Kasumi-1 (cell line): ENCODE measurements around the gene GSG1L.
A peak's percentile ranks its signal among the peaks of the same experiment; 100 is the strongest.
"Not testable (repeated sequence)": the region's sequence is repeated elsewhere in the genome, so short reads cannot be mapped to it uniquely, and the experiment has no call there.

Experiments used
- DNase-seq, 2 experiments: peaks; one replicate each; lab custom pipeline; 2025; lab: John Stamatoyannopoulos, UW

GSG1L gene

DNA sequence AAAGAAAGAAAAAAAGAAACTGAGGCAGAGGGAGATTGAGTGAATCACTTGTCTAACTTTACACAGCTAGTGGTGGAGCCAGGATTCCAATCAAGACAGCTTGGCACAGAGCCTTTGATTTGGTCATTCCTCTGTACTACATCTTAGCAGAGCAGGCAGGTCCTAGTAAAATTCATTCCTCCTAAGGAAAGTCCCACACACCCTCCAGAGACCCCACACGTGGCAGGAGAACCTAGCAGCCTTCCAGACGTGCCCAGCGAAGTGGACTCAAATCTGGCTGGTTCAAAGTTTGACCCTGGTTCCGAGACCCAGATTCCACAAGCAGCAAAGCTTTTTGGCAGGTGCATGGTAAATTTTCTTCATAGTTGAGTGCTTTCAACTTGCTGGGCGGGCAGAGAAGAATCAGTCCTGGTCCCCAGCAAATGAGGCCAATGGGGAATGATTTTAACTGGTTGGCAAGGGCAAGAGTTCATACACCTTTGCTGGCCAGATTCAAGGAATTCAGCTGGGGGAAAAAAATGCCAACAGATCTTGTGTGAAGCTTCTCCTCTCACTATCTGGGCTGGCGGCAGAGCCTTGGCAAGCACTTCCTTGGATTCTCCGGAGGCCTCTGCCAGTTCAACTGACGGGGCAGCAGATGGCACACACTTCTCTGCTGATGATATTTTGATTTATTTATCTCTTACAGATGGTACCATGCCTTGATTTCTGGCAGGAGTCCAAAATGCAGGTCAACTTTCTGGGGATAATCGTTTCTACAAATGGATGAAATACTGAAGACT lies 82.4 kb downstream of the GSG1L start:
- no peak for DNase-seq

DNA sequence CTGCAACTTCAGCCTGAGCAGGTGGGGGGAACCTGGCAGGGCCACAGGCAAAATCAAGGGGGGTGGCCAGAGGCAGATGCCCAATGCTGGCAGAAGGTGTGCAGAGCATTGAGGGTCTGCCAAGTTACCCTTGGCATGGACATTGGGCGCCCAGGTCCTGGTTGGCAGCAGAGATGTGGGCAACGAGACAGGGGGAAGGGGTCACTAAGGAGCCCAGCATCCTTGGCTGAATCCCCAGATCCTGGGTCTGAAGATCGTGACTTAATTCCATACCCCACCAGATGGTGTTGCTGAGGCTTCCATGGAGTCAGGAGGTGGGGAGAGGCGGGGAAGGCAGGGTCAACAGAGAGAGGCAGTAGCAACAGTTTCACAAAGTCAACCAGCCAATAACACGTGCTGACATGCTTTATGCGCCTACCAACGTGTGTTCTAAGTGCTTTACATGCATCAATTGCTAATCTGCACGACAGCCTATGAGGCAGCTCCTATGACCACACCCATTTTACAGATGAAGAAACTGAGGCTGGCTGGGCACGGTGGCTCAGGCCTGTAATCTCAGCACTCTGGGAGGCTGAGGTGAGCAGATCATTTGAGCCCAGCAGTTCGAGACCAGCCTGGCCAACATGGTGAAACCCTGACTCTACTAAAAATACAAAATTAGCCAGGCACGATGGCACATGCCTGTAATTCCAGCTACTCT lies 83.3 kb downstream of the GSG1L start:
- DNase-seq = no peak

DNA sequence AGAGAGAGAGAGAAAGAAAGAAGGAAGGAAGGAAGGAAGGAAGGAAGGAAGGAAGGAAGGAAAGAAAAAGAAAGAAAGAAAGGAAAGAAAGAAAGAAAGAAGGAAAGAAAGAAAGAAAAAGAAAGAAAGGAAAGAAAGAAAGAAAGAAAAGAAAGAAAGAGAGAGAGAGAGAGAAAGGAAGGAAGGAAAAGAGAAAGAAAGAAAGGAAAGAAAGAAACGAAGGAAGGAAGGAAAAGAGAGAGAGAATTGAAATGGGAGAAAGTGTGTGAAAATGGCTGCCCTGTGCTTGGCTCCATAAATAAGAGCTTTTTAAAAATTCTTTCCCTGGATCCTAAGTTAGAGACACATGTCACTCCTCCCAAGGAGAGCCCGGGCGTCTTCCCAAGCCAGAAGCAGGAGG lies 83.8 kb downstream of the GSG1L start:
- DNase-seq = not testable (repeated sequence)

DNA sequence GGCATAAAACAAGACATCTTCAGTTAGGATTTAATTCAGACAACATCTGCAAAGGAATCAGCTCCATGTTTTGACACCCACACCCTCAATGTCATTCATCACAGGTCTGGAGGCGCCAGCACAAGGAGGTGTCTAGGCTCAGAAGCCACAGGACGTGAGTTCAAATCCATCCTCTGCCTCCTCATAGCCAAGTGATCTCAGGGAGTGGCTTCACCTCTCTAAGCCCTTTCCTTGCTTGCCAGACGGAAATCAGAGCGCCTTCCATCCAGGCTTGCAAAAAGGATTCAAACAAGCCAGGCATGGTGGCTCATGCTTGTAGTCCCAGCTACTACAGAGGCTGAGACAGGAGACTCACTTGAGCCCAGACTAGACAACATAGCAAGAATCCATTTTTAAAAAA lies 84.6 kb downstream of the GSG1L start:
- DNase-seq = no peak

DNA sequence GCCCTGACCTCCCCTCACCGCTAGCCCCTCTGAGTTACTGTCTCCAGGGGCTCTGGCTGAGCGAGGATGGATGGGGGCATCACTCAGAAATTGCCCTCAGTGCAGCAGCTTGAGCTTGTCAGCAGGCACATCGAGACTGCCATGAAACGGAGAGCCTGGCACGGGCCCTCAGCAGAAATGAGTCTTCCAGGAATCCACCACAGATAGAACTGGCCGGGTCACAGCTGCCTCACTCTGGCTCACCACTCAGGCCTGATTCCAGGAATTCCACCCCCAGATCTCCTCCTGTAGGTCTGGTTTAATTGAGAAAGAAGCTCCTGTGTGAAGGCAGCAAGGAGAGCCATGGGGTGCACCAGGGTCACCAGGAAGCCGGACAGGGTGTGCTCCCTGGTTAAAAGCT lies 85.5 kb downstream of the GSG1L start:
- DNase-seq = no peak

DNA sequence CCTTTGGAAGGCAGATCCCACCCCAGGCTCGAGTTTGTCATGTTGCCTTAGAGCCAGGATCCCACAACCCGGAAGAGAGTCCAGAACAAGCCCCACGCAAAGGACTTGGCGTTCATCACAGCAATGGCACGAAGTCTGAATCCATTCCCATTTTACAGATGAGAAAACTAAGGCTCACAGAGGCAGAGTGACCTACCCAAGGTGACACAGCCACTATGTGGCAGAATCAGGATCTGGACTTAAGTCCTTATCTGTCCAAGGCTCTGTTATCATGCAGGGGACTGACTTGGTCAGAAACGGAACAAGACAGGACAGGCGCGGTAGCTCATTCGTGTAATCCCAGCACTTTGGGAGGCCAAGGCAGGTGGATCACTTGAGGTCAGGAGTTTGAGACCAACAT lies 86.5 kb downstream of the GSG1L start:
- DNase-seq = no peak

DNA sequence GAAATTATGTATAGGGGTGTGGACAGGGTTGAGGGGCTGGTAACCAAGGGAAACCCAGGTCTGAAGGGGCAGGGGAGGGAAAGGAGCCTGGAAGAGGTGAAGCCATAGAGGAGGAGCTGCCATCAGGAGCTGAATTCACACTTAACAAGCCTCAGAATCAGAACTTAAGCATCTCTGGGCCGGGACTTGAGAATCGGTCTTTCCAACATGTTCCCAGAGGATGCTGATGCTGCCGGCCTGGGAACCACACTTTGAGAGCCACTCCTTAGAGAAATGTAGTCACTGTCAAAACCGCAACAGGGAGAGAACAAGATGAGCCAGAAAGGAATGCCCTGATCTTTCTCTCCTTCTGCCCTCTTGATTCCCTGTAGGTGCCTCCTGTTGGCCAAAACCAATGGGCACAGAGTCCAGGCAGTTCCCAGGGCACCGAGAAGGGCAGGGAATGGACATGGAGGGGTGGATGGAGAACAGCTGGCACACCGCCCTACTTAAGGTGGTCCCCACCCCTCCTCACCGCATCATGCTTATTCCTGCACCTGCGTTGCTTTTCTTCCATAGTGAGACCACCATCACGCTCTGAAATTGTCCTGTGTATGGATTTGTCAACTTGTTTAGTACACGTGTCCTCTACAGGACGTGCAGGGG lies 88.5 kb downstream of the GSG1L start:
- no peak for DNase-seq

DNA sequence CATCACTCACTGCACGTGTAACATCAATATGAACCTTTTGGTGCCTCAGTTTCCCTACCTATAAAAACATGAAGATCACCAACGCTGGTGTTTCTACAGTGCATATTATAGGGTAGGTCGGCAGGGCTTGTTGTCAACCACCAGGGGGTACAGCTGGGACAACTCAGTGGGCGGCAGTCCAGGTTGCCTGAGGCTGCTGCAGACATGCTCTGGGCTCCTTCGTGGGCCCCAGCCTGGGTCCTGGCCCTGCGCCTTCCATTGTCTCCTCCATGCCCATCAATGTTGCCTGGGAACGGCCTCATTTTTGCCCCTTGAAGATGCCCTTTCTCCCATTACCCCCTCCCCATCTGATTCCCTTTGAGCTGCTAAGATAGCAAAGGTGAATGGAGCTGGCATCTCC lies 89.8 kb downstream of the GSG1L start:
- DNase-seq = no peak

DNA sequence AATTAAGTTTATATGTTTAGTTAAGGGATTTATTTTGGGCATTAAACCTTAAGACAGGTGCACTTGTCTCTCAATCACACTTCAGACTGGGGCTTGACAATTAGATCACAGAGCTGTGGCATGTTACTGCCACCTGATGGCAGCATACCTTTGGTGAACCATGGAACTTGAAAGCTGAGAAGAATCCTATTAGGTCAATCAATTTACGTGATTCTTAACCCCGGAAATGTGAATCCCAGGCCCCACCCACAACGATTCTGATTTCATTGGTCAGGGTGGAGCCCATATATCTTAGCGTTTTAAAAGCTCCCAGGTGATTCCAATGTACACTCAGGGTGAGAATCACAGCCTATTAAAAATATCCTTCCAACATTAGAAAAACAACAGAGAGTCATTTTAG lies 91.0 kb downstream of the GSG1L start:
- peak; percentile 1 to 2 for DNase-seq

DNA sequence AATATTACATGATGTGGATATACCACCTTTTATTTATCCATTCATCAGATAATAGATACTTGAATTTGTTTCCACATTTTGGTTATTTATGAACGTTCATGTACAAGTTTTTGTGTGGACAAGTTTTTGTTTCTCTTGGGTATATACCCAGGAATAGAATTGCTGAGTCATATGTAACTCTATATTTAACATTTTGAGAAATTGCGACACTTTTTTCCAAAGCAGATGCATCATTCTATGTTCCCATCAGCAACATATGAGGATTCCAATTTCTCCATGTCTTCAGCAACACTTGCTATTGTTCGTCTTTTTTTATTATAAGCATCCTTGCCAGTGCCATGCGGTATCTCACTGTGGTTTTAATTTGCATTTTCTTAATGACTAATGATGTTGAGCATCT lies 93.9 kb downstream of the GSG1L start:
- no peak for DNase-seq

DNA sequence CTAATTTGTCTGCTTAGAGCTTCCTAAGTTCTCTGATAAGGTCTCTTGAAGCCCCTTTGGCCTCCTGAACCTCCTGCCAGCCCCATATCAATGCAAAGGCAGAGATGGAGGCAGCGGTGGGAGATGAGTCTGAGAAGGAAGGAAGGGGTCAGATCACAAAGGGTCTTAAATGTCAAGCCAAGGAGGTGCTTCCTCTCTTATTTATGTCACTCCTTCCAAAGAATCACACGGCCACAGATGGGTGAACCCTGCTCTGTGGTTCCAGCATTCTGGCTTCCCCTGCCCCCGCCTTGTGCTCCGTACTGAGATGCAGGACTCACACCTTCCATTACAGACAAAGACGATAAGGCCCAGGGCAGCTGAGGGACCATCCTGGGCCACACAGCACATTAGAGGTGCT lies 96.3 kb downstream of the GSG1L start:
- DNase-seq = no peak

DNA sequence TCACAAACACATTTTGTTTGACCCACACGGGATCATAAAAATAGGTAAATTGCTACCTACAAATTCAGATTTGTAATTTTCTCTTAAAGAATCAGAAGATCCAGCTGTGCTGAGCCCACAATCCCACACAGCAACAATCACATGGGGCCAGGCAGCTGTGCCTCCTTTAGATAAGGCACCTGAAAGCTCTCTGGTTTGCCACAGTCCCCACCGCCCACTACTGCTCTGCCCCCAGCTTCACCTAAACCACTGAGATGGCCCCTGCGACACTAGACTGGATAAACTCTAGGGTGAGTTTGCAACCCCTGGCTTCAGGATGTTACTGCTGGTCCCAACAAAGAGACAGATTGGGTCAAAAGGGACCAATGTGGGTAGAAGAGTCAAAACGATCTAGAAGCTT lies 96.8 kb downstream of the GSG1L start:
- DNase-seq = no peak

DNA sequence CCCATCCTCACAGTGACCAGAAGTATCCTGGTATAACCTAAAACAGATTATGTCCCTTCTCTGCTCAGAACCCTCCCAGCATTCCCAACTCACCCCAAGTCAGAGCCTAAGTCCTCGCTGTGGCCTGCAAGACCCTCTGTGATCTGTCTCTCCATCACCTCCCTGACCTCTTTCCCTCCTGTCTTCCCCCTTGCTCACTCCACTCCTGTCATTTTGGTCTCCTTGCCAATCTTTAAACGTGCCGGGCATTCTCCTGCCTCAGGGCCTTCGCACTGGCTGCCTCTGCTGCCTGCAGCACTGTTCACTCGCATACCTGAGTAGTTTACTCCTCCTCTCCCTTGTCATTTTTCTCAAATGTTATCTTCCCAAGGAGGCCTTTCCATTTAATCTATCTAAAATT lies 97.7 kb downstream of the GSG1L start:
- no peak for DNase-seq

DNA sequence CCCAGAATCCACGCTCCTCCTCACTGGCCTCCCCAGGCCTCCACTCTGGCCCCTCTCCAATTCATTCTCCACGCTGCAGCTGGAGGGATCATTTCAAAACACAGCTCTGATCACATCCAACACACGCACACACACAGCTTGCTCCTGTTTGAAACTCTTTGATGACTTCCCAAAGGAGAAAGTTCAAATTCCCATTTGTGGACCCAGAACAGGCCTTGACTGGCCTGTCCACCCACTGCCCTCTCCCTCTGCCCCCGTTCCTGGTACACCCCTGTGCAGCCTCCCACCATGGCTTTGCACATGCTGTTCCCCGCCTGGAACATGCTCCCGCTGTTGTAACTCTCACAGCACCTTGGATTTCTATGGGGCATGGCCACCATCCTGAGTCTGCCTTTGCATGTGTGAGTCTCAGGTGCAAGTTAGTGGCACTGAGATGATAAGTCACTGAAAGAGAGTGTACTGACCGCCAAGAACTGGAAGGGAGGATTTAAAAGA lies 100.0 kb downstream of the GSG1L start:
- DNase-seq = no peak

DNA sequence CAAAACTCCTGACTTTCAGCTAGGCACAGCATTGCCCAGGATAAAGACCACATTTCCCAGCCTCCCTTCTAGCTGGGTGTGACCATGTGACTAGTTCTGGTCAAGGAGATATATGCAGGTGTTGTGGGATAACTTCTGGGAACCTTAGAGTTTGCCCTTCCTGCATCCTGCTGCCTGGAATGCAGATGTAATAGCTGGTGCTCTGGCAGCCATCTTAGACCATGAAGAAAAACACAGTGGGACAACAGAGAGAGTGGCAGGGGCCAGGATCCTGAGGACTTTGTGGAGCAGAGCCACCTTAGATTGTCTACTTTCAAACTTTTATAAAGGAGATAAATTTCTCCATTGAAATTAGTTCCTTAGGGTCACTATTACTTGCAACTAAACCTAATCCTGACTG lies 101.3 kb downstream of the GSG1L start:
- no peak for DNase-seq

DNA sequence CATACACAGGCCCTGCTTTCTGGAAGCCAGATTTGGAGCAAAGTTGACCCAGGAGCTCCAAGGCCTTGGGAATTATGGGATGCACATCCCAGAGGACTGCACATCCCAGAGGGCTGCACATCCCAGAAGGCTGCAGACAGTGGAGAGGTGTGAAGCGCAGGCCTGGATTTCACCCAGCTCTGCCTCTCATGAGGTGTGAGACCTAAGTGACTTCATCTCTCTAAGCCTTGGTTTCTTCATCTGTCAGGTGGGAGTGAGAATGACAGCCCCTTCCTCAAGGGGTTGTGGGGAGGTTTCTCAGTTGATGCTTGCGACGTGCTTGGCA lies 102.3 kb downstream of the GSG1L start:
- DNase-seq = no peak

DNA sequence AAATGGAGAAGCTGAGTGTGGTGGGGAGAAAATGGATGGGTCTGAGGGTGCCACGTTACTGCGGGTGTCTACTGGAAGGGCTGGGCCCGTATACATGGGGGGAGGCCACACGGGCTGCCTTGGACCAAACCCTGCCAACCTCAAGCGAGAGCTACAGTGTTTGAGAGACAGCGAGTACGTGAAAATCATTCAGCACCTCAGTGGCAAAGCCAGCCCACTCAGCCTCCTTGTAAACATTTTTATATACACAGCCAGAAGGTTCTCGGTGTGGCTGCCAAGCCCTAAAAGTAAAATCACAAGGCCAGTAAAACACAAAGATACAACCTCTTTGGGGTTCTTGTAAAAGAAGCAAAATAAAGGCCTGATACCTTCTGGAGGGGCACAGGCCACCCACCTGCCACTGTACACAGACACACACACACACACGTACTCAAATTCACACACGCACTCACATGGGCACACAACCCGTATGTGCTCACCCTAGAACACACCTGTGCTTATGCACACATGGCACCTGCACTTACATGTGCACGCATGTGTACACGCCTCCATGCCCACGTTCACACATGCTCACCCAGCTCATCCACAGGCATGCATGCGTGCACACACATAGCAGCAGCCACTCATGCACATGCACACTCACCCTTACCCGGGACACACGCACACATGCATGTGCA lies 102.8 kb downstream of the GSG1L start:
- no peak for DNase-seq

DNA sequence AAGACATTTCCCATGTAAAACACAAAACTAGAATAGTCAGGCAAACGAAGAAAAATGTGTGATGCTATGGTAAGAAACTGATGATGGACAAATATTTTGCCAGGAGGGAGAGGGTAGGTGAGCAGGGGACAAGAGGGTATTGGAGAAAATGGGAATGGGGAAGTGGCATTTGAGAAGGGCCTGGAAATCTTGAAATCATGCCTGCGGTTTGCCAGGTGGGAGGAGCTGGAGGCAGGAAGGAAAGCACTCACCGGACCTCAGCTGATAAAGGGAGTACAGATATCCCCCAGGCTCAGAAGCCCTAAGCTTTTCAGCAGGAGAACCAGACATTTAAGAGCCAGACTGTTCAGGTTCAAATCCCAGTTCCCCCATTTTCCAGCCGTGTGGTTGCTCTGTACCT lies 103.6 kb downstream of the GSG1L start:
- no peak for DNase-seq

DNA sequence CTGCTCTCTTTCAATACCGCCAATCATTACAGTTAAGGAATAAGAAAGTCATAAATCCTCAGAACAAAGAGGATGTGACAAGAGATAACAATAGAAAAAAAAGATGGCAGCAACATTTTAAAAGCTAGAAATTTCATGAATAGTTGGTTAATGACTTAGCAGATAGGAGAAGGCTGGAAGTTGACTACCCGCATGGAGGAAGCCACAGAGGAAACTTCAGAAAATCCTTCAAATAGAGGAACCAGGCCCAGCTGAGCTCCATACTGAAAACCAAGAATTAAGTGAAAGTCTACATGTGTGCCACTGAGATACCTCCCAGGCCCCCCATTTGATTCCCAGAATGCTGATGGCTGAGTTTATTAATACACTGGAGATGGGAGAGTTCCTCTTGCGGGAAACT lies 109.3 kb downstream of the GSG1L start:
- no peak for DNase-seq

DNA sequence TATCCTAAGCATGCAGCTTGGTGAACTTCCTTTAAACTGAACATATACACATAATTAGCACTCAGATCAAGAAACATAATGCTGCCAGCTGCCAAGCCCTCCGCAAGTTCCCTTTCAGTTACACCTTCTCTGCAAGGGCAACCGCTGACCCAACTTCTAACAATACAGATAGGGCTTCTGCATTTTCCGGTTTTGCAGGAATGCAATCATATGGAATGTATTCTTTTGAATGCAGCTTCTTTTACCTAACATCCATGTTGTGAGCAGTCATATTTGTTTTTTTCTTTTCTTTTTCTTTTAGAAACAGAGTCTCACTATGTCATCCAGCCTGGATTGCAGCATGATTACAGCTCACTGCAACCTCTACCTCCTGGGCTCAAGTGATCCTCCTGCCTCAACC lies 110.7 kb downstream of the GSG1L start:
- no peak for DNase-seq

DNA sequence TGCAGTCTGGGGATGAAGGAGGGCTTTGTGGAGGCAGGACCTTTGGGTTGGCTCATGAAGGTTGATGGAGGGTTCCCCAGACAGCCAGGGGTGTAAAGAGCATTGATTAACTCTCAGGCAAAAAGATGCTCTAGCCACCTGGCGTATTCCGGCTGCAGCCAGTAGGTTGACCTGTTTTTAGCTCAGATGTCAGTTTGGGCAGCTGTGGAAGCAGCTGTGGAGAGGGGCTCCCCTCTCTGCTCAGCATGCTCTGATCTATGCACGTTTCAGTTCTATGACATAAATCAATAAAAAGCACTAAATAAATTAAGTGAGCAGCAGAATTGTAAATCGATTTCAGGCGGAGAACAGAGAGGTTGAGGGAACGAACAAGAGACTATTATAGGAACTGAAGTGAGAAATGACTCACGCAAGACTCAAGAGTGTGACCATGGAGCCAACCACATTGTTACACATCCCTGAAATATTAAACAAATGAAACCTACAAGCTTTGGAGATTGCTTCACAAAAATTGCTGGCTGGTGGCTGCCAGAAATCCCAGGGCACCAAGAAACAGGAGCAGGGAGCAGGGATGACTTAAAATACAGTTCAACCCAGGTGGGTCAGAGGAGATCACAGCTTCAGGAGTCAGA lies 111.9 kb downstream of the GSG1L start:
- DNase-seq = no peak

DNA sequence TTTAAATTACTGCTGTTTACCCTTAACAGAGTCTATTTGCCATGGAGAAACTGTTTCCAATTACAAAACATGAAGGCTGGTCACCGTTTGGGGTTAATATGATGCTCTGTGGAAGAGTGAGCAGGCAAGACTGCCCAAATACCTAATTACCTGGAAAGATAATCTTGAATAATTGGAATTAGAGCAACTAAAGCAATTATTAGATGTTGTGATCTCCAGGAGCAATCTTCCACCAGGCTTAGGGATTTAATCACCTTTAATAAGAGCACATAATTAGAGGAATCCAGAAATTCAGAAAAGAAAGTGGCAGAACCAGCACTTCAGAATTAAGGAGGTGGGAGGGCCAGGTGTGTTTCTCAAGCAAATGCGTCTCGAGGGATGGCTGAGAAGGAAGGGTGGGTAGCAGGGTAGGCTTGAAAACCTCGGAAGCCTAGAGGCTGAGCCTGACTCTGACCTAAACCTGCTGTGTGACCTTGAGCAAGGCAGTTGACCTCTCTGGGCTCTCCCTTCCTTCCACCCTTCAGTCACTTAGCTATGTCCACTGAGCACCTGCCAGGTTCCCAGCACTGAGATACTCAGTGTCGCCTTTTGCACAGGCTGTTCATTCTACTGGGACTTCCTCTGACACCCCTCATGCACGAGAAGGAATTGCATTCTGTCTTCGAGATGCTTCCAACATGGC lies 113.2 kb downstream of the GSG1L start:
- no peak for DNase-seq
